HPDE6-E6E7 (cell line): ENCODE results near the gene RAD1.

Experiments
- DNase-seq: peaks from one replicate; pipeline ENCODE4 v3.0.0; 2011; ENCODE audit warnings: missing footprints; ENCODE audit errors: extremely low spot score

The RAD1 gene

GRCh38 chr5:34865091-34865490, 50.2 kb downstream of the RAD1 start:
- no peak for DNase-seq

- DNase-seq: no peak
These were observed 51.4 kb downstream of the RAD1 start for GRCh38 chr5:34863946-34864345.

GRCh38 chr5:34859253-34859652, 56.1 kb downstream of the RAD1 start:
- DNase-seq: no peak

- DNase-seq: no peak
These were observed 56.5 kb downstream of the RAD1 start for GRCh38 chr5:34858790-34859189.

GRCh38 chr5:34857894-34858293, 57.4 kb downstream of the RAD1 start:
- DNase-seq: no peak

GRCh38 chr5:34857161-34857560, 58.1 kb downstream of the RAD1 start:
- DNase-seq: no peak
